Keratinocyte (primary cell): Measurements from ENCODE around the gene DNAJA3. TPM values are rescaled to one million over a fixed set of nuclear protein-coding genes. Genes with fewer than 3 reads are reported as not detected.

Experiments
- DNase-seq: peaks from one replicate; pipeline ENCODE4 v3.0.0-alpha.2; 2011; ENCODE audit warnings: low read depth, missing footprints, low spot score
- FAIRE-seq: peaks from 2 replicates; lab custom pipeline; 2011; peaks lifted over from hg19 to GRCh38; lab: Jason Lieb, UNC
- H2AFZ ChIP-seq: 2 replicates; pipeline ENCODE4 v1.6.0; 2012; ENCODE audit warnings: low read length, control low read depth, inconsistent platforms; ENCODE audit not compliant: control insufficient read depth
- H3K27ac ChIP-seq: 2 replicates; pipeline ENCODE4 v1.5.1; 2011; ENCODE audit warnings: low read length; ENCODE audit not compliant: control insufficient read depth, insufficient read depth
- H3K27me3 ChIP-seq: 3 replicates; pipeline ENCODE4 v1.6.0; 2011; ENCODE audit warnings: low read length; ENCODE audit not compliant: control insufficient read depth, insufficient read depth; ENCODE audit errors: extremely low read depth
- H3K36me3 ChIP-seq, 2 experiments: 2 replicates in 1 of 2; 3 replicates in 1 of 2; pipeline ENCODE4 v1.5.1; 2011; ENCODE audit warnings: low read length in 2 of 2, mild to moderate bottlenecking in 1 of 2; ENCODE audit not compliant: control insufficient read depth in 2 of 2, insufficient read depth in 2 of 2; ENCODE audit errors: extremely low read depth in 1 of 2
- H3K4me1 ChIP-seq: 3 replicates; pipeline ENCODE4 v1.5.1; 2011; ENCODE audit warnings: low read length; ENCODE audit not compliant: control insufficient read depth, insufficient read depth; ENCODE audit errors: extremely low read depth
- H3K4me2 ChIP-seq: 3 replicates; pipeline ENCODE4 v1.6.0; 2011; ENCODE audit warnings: low read depth, low read length; ENCODE audit not compliant: control insufficient read depth, insufficient read depth; ENCODE audit errors: extremely low read depth
- H3K4me3 ChIP-seq, 3 experiments: fragments of 200-600 bp in 1 of 3; sonication (generic) in 1 of 3; 2 replicates in 2 of 3; 3 replicates in 1 of 3; pipeline ENCODE4 v1.5.1; 2011 to 2016; ENCODE audit warnings: low read length in 3 of 3, mild to moderate bottlenecking in 3 of 3, control low read depth in 2 of 3, inconsistent platforms in 1 of 3, low read depth in 1 of 3, mixed read lengths in 1 of 3, mixed run types in 1 of 3, moderate library complexity in 1 of 3; ENCODE audit not compliant: control insufficient read depth in 2 of 3, insufficient read depth in 2 of 3; ENCODE audit errors: extremely low read depth in 1 of 3
- H3K79me2 ChIP-seq: 2 replicates; pipeline ENCODE4 v1.6.0; 2012; ENCODE audit warnings: low read length; ENCODE audit not compliant: control insufficient read depth, insufficient read depth
- H3K9ac ChIP-seq: 3 replicates; pipeline ENCODE4 v1.6.0; 2011; ENCODE audit warnings: low read length; ENCODE audit not compliant: control insufficient read depth, insufficient read depth; ENCODE audit errors: extremely low read depth
- H3K9me1 ChIP-seq: 3 replicates; pipeline ENCODE4 v1.6.0; 2011; ENCODE audit warnings: low read length; ENCODE audit not compliant: control insufficient read depth, insufficient read depth; ENCODE audit errors: extremely low read depth
- H3K9me3 ChIP-seq: 2 replicates; pipeline ENCODE4 v1.5.1; 2012; ENCODE audit warnings: low read depth, low read length; ENCODE audit not compliant: control insufficient read depth
- H4K20me1 ChIP-seq: 3 replicates; pipeline ENCODE4 v1.6.0; 2011; ENCODE audit warnings: low read length; ENCODE audit not compliant: control insufficient read depth, insufficient read depth; ENCODE audit errors: extremely low read depth
- CTCF ChIP-seq, 3 experiments: IDR thresholded peaks in 1 of 3; conservative IDR thresholded peaks in 1 of 3; optimal IDR thresholded peaks in 1 of 3; 2 replicates in 2 of 3; 3 replicates in 1 of 3; pipeline versions ENCODE3 to v1.5.1; 2011; ENCODE audit warnings: low read length in 3 of 3, mild to moderate bottlenecking in 3 of 3, moderate library complexity in 2 of 3, control low read depth in 1 of 3, inconsistent platforms in 1 of 3; ENCODE audit not compliant: insufficient read depth in 2 of 3; ENCODE audit errors: extremely low read depth in 1 of 3
- EZH2 ChIP-seq: IDR thresholded peaks from one replicate; pipeline ENCODE4 v1.6.1; 2012; ENCODE audit warnings: inconsistent platforms, mild to moderate bottlenecking, low read length, moderate library complexity
- dilution Hi-C: fragments of 300-500 bp; cut with MboI; formaldehyde crosslinking; loops from one replicate; pipeline ENCODE4 v1.7.0; 2020; ENCODE audit warnings: low sequenced_read_pairs; ENCODE audit not compliant: extremely low pct_ligation_motif_present
- polyA plus RNA-seq, 5 experiments: library from polyadenylated mRNA; depleted of rRNA in 3 of 5; stranded (reverse) in 3 of 5; stranded (forward) in 1 of 5; unstranded in 1 of 5; fragments of >200 nt; gene quantifications; 1 replicate in 1 of 5; 2 replicates in 3 of 5; 3 replicates in 1 of 5; pipeline versions ENCODE4 v1.2.1 to v1.2.3, GENCODE V29; 2011 to 2012; ENCODE audit warnings: missing spikeins in 2 of 5, low read depth in 1 of 5, low replicate concordance in 1 of 5

The DNAJA3 gene
- polyA plus RNA-seq, 1 donor (not counting 4 experiments of a cell fraction or from before 2014, with no cell fraction given), result 48.4 TPM

GRCh38 chr16:4426722-4427372 is 1.2 kb downstream of the DNAJA3 start:
- peak overlapping the region; percentile 94 for H3K9ac ChIP-seq
- peaks cover 21% of the 10 kb centered on the region for H3K4me1 ChIP-seq
- FAIRE-seq (no peak), DNase-seq (no peak)
- no peaks in the 10 kb centered on the region for H4K20me1 ChIP-seq
- dilution Hi-C loops, result no loop called here
- TF ChIP-seq EZH2, result no peak
- no peak for TF ChIP-seq CTCF (optimal IDR thresholded peaks at IDR 0.05 in 1 of 3, IDR thresholded peaks at IDR 0.05 in 1 of 3, conservative IDR thresholded peaks at IDR 0.05 in 1 of 3; ENCODE audit: extremely low read depth in 1 of 3, insufficient read depth in 2 of 3, low read length in 3 of 3)
- H3K9me3 ChIP-seq, result no peaks in the 10 kb centered on the region
- peaks cover 55% of the 10 kb centered on the region for H3K79me2 ChIP-seq
- no peaks in the 10 kb centered on the region for H3K9me1 ChIP-seq
- H3K4me3 ChIP-seq, result peak overlapping the region; percentile 91 to 99 (median 95)
- peaks cover 3 to 9% of the 10 kb centered on the region in 2 experiments for H3K36me3 ChIP-seq
- peak overlapping the region; percentile 99 for H3K4me2 ChIP-seq
- H2AFZ ChIP-seq, result no peak overlapping the region
- no peaks in the 10 kb centered on the region for H3K27me3 ChIP-seq
- H3K27ac ChIP-seq, result peak overlapping the region; percentile 99

DNA sequence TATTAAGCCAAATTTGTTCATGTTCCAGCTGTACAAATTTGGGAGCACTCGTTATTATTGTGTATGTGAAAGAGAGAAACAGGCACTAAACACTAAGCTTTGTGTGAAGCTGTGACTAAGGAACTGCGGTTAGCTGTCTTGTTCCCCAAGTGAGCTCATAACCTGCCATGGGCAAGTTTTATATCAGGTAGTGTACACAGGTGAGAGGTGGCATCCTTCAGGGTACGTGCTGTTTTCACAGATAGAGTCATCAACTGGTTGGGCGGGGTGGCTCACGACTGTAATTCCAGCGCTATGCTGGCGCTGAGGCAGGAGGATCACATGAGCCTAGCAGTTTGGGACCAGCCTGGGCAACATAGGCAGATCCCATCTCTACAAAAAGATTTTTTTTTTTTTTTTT is 2.8 kb downstream of the DNAJA3 start:
- DNase-seq, result peak; percentile 81
- Histone ChIP-seq H3K9ac (peak overlapping the region; percentile 33), H3K27ac (peak overlapping the region; percentile 73), H4K20me1 (no peaks in the 10 kb centered on the region), H3K9me3 (no peaks in the 10 kb centered on the region), H3K4me2 (peak overlapping the region; percentile 27), H3K9me1 (no peaks in the 10 kb centered on the region), H3K4me3 (no peak overlapping the region), H3K36me3 (peaks cover 3 to 14% of the 10 kb centered on the region in 2 experiments), H3K79me2 (peaks cover 63% of the 10 kb centered on the region), H3K27me3 (no peaks in the 10 kb centered on the region), H2AFZ (no peak overlapping the region), H3K4me1 (peaks cover 21% of the 10 kb centered on the region)
- dilution Hi-C loops, result no loop called here
- no peak for TF ChIP-seq EZH2
- TF ChIP-seq CTCF (optimal IDR thresholded peaks at IDR 0.05 in 1 of 3, IDR thresholded peaks at IDR 0.05 in 1 of 3, conservative IDR thresholded peaks at IDR 0.05 in 1 of 3; ENCODE audit: extremely low read depth in 1 of 3, insufficient read depth in 2 of 3, low read length in 3 of 3), result no peak
- no peak for FAIRE-seq
